ENCODE results near the gene KIRREL3.

The KIRREL3 gene

DNA sequence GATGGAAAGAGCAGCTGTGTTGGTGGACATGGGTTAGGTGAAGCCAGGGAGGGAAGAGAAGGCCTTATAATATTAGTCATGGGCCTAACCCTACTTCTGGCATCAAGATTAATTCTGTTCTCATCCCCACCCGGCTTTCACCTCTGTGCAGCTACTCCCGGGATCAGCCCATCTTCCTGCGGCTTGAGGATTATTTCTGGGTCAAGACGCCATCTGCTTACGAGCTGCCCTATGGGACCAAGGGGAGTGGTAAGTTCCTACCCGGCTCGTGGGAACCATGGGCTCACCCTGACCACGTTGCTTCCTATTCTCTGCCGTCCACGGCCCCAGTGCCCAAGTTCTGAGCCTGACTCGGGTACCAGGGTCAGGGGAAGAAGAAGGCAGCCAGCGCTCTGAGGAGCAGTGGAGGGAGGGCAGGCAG, 593.5 kb downstream of the KIRREL3 start:
- H3K9me3 ChIP-seq (ENCODE audit: insufficient read depth, low read length): no peaks in the 10 kb centered on the region
- H3K9ac ChIP-seq (ENCODE audit: insufficient read length, low read depth): no peak overlapping the region
- TF ChIP-seq SUZ12 (IDR thresholded peaks at IDR 0.05; ENCODE audit: extremely low read depth, insufficient read depth, insufficient read length): no peak
- no peak for TF ChIP-seq YY1 (IDR thresholded peaks at IDR 0.05; ENCODE audit: insufficient read depth, insufficient read length)
- peaks cover 16% of the 10 kb centered on the region for H3K4me1 ChIP-seq (ENCODE audit: insufficient read depth, insufficient read length)
- H3K36me3 ChIP-seq (ENCODE audit: insufficient read depth, insufficient read length, low read length): peaks cover 30% of the 10 kb centered on the region
- H3K4me3 ChIP-seq (ENCODE audit: insufficient read length, low read depth): no peak overlapping the region
- H3K27me3 ChIP-seq (ENCODE audit: insufficient read depth, insufficient read length): no peaks in the 10 kb centered on the region
- no peak for DNase-seq (ENCODE audit: low read depth, low spot score)

DNA sequence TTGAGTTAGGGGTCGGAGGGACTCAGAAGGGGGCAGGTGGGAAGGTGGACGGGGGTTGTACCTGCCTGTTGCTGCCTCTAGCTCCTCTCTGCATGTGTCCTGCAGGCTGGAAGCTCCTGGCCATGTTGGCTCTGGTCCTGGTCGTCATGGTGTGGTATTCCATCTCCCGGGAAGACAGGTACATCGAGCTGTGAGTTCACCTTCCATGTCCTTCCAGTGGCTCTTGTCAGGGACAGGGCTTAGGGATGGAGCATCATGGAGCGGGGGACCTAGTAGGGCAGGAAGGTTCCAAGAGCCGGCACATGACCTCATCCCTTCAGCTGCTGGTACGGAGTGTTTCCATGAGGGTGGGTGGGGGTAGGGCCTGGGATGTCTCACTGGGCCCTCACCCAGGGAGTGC, 594.2 kb downstream of the KIRREL3 start:
- TF ChIP-seq YY1 (IDR thresholded peaks at IDR 0.05; ENCODE audit: insufficient read depth, insufficient read length) (no peak), ZNF274 (IDR thresholded peaks at IDR 0.05; ENCODE audit: low read depth, low read length) (no peak), SUZ12 (IDR thresholded peaks at IDR 0.05; ENCODE audit: extremely low read depth, insufficient read depth, insufficient read length) (no peak)
- DNase-seq (ENCODE audit: low read depth, low spot score): no peak
- H3K36me3 ChIP-seq (ENCODE audit: insufficient read depth, insufficient read length, low read length): peaks cover 28% of the 10 kb centered on the region
- no peaks in the 10 kb centered on the region for H3K9me3 ChIP-seq (ENCODE audit: insufficient read depth, low read length)
- peaks cover 16% of the 10 kb centered on the region for H3K4me1 ChIP-seq (ENCODE audit: insufficient read depth, insufficient read length)
- H3K9ac ChIP-seq (ENCODE audit: insufficient read length, low read depth): no peak overlapping the region
- H3K4me3 ChIP-seq (ENCODE audit: insufficient read length, low read depth): no peak overlapping the region
- no peaks in the 10 kb centered on the region for H3K27me3 ChIP-seq (ENCODE audit: insufficient read depth, insufficient read length)

DNA sequence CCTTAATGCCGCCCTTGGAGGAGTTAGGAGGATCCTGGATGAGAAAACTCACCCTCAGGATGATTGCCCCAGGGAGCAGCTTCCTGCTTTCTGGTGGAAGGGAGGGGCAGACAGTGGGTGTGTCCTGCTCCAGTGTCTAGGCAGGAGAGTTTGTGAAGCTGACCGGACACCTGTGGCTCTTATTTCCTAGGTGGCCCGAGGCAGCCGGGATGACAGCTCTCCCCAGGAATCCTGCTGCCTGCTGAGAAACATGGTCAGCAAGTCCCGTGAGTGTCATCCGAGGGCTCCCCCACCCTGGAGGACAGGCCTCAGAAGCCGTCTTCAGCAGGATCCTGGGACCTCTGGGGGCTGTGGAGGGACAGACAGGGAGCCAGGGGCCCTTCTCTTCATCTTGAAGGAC, 594.7 kb downstream of the KIRREL3 start:
- no peak for TF ChIP-seq SUZ12 (IDR thresholded peaks at IDR 0.05; ENCODE audit: extremely low read depth, insufficient read depth, insufficient read length)
- TF ChIP-seq YY1 (IDR thresholded peaks at IDR 0.05; ENCODE audit: insufficient read depth, insufficient read length): no peak
- no peak for TF ChIP-seq ZNF274 (IDR thresholded peaks at IDR 0.05; ENCODE audit: low read depth, low read length)
- no peak for DNase-seq (ENCODE audit: low read depth, low spot score)
- no peak overlapping the region for H3K9ac ChIP-seq (ENCODE audit: insufficient read length, low read depth)

DNA sequence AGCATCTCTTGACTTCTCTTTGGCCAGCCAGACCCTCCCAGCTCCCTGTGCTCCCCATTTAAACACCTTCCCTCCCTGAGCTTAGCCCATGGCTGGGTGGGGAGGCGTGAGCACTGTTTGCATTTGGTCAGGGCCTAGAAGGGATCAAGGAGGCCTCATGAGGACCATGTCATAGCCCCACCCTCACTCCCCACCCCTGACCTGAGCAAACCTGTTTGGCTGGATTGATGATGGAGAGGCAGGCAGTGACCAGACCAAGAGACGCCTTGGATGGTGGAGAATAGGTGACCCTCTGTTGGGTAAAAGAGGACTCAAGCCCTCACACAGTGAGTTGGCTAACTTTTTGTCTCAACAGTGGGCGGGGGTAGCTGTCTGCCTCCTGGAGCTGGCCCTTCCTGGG, 595.2 kb downstream of the KIRREL3 start:
- no peak for TF ChIP-seq YY1 (IDR thresholded peaks at IDR 0.05; ENCODE audit: insufficient read depth, insufficient read length)
- no peak for TF ChIP-seq SUZ12 (IDR thresholded peaks at IDR 0.05; ENCODE audit: extremely low read depth, insufficient read depth, insufficient read length)
- no peak for TF ChIP-seq ZNF274 (IDR thresholded peaks at IDR 0.05; ENCODE audit: low read depth, low read length)
- no peaks in the 10 kb centered on the region for H3K9me3 ChIP-seq (ENCODE audit: insufficient read depth, low read length)
- H3K27me3 ChIP-seq (ENCODE audit: insufficient read depth, insufficient read length): no peaks in the 10 kb centered on the region
- no peak for DNase-seq (ENCODE audit: low read depth, low spot score)
- H3K36me3 ChIP-seq (ENCODE audit: insufficient read depth, insufficient read length, low read length): peaks cover 28% of the 10 kb centered on the region
- no peak overlapping the region for H3K9ac ChIP-seq (ENCODE audit: insufficient read length, low read depth)
- H3K4me1 ChIP-seq (ENCODE audit: insufficient read depth, insufficient read length): peaks cover 16% of the 10 kb centered on the region
- no peak overlapping the region for H3K4me3 ChIP-seq (ENCODE audit: insufficient read length, low read depth)

More for the DNA sequence above, 594.7 kb downstream of the KIRREL3 start:
- H3K9me3 ChIP-seq (ENCODE audit: insufficient read depth, low read length): no peaks in the 10 kb centered on the region
- peaks cover 16% of the 10 kb centered on the region for H3K4me1 ChIP-seq (ENCODE audit: insufficient read depth, insufficient read length)
- no peaks in the 10 kb centered on the region for H3K27me3 ChIP-seq (ENCODE audit: insufficient read depth, insufficient read length)
- peaks cover 28% of the 10 kb centered on the region for H3K36me3 ChIP-seq (ENCODE audit: insufficient read depth, insufficient read length, low read length)
- H3K4me3 ChIP-seq (ENCODE audit: insufficient read length, low read depth): no peak overlapping the region

DNA sequence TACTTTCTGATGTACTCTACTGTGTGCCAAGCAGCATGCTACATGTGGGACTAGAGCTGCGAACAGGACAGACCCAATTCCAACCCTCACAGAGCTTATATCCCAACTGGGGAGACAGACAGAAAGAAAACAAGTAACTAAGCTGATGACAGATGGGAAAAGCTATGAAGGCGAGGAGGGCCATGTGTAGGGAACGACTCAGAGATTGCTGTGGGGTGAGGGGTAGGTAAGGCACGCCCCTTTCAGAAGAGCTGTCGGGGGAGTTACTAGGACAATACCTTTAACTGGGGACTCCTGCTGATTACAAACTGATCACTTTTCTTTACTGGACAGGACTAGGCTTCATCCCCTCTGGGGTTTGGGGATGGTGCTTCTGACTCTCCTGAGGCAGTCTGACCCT, 596.2 kb downstream of the KIRREL3 start:
- TF ChIP-seq ZNF274 (IDR thresholded peaks at IDR 0.05; ENCODE audit: low read depth, low read length): no peak
- no peak for TF ChIP-seq YY1 (IDR thresholded peaks at IDR 0.05; ENCODE audit: insufficient read depth, insufficient read length)
- TF ChIP-seq SUZ12 (IDR thresholded peaks at IDR 0.05; ENCODE audit: extremely low read depth, insufficient read depth, insufficient read length): no peak
- Histone ChIP-seq H3K9me3 (ENCODE audit: insufficient read depth, low read length) (no peaks in the 10 kb centered on the region), H3K4me3 (ENCODE audit: insufficient read length, low read depth) (no peak overlapping the region), H3K36me3 (ENCODE audit: insufficient read depth, insufficient read length, low read length) (peaks cover 24% of the 10 kb centered on the region), H3K27me3 (ENCODE audit: insufficient read depth, insufficient read length) (no peaks in the 10 kb centered on the region), H3K9ac (ENCODE audit: insufficient read length, low read depth) (peak overlapping the region; percentile 21), H3K4me1 (ENCODE audit: insufficient read depth, insufficient read length) (peaks cover 16% of the 10 kb centered on the region)
- peak; percentile 23 for DNase-seq (ENCODE audit: low read depth, low spot score)

DNA sequence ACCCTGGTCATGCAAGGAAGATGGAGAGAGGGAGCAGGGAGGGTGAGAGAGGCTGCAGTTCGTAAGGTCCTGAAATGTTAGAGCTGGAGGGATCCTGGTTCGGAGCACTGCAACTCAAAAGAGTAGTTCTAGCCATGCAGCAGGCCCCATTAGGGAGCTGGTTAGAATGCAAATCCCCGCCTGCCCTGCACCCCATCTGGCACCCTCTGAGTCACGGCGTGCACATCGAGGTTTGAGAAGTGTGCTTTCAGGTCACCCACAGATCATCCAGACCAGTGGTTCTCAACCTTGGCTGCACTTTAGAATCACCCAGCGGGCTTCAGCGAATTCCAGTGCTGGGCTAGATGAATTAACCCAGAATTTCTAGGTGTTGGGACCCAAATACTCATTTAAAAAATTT, 596.9 kb downstream of the KIRREL3 start:
- no peak for TF ChIP-seq YY1 (IDR thresholded peaks at IDR 0.05; ENCODE audit: insufficient read depth, insufficient read length)
- no peak for TF ChIP-seq ZNF274 (IDR thresholded peaks at IDR 0.05; ENCODE audit: low read depth, low read length)
- TF ChIP-seq SUZ12 (IDR thresholded peaks at IDR 0.05; ENCODE audit: extremely low read depth, insufficient read depth, insufficient read length): no peak
- H3K4me3 ChIP-seq (ENCODE audit: insufficient read length, low read depth): no peak overlapping the region
- DNase-seq (ENCODE audit: low read depth, low spot score): no peak
- H3K9ac ChIP-seq (ENCODE audit: insufficient read length, low read depth): no peak overlapping the region
- no peaks in the 10 kb centered on the region for H3K9me3 ChIP-seq (ENCODE audit: insufficient read depth, low read length)
- H3K27me3 ChIP-seq (ENCODE audit: insufficient read depth, insufficient read length): no peaks in the 10 kb centered on the region
- peaks cover 16% of the 10 kb centered on the region for H3K4me1 ChIP-seq (ENCODE audit: insufficient read depth, insufficient read length)
- H3K36me3 ChIP-seq (ENCODE audit: insufficient read depth, insufficient read length, low read length): peaks cover 17% of the 10 kb centered on the region

DNA sequence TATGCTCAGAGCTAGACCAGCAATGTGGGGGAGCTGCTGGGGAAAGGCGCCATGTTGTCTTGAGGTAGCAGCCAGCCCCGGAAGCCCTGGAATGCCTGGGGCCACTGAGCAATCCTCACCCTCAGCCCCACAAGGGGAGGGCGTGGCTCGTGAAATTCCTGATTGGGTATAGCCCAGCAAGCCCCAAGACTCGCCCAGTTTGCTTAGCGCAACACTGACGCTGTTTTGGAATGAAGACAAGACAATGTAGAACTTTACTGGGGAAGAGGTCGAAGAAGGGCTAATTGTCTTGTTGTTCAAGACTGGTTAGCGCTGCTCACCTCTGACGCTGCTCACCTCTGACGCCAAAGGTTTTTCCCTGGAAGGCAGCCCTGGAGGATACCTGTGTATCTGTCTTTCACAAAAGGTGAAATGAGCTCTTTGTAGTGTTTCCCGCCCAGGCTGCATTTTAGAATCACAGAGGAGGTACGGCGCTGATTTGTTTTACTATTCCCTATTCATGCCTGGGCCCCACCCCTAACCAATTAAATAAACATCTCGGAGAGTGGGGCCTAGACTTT, 597.5 kb downstream of the KIRREL3 start:
- Histone ChIP-seq H3K9me3 (ENCODE audit: insufficient read depth, low read length) (no peaks in the 10 kb centered on the region), H3K36me3 (ENCODE audit: insufficient read depth, insufficient read length, low read length) (peaks cover 11% of the 10 kb centered on the region), H3K4me3 (ENCODE audit: insufficient read length, low read depth) (no peak overlapping the region), H3K9ac (ENCODE audit: insufficient read length, low read depth) (no peak overlapping the region), H3K27me3 (ENCODE audit: insufficient read depth, insufficient read length) (no peaks in the 10 kb centered on the region), H3K4me1 (ENCODE audit: insufficient read depth, insufficient read length) (peaks cover 16% of the 10 kb centered on the region)
- DNase-seq (ENCODE audit: low read depth, low spot score): no peak
- TF ChIP-seq ZNF274 (IDR thresholded peaks at IDR 0.05; ENCODE audit: low read depth, low read length): no peak
- TF ChIP-seq YY1 (IDR thresholded peaks at IDR 0.05; ENCODE audit: insufficient read depth, insufficient read length): no peak
- no peak for TF ChIP-seq SUZ12 (IDR thresholded peaks at IDR 0.05; ENCODE audit: extremely low read depth, insufficient read depth, insufficient read length)

Data from NT2/D1 (cell line).